HEK293 (cell line): Measurements from ENCODE around the gene MYOZ1.

Experiments used
- CTCF ChIA-PET: fragments of 350-600 bp; formaldehyde crosslinking; extraction: SDS; loops from one replicate; lab custom pipeline; 2021; ENCODE audit warnings: antibody characterized with exemption; lab: Yijun Ruan, JAX
- POLR2A ChIA-PET: fragments of 300-600 bp; formaldehyde crosslinking; extraction: SDS; loops from one replicate; lab custom pipeline; 2020; ENCODE audit warnings: antibody characterized with exemption, inconsistent platforms; lab: Yijun Ruan, JAX
- H3K27ac ChIP-seq: fragments of 200-500 bp; sonication (Bioruptor generic); 2 replicates; pipeline ENCODE4 v1.5.1; 2014; ENCODE audit warnings: low read depth, low read length, control low read depth, inconsistent platforms; ENCODE audit errors: extremely low read depth
- H3K36me3 ChIP-seq, 2 experiments: fragments of 200-500 bp in 1 of 2; sonication (Bioruptor generic) in 1 of 2; 1 replicate in 1 of 2; 2 replicates in 1 of 2; pipeline ENCODE4 v1.5.1; 2014 to 2017; ENCODE audit warnings: inconsistent platforms in 2 of 2, low read length in 2 of 2; ENCODE audit not compliant: control insufficient read depth in 2 of 2, insufficient read depth in 1 of 2
- H3K4me1 ChIP-seq: fragments of 200-500 bp; sonication (Bioruptor generic); 2 replicates; pipeline ENCODE4 v1.5.1; 2014; ENCODE audit warnings: mild to moderate bottlenecking, low read length, inconsistent platforms; ENCODE audit not compliant: control insufficient read depth, insufficient read depth
- H3K4me3 ChIP-seq: 2 replicates; pipeline ENCODE4 v1.5.1; 2011; ENCODE audit warnings: low read depth, mild to moderate bottlenecking, control low read depth, low read length, moderate library complexity
- H3K9me3 ChIP-seq: fragments of 200-500 bp; sonication (Bioruptor generic); 2 replicates; pipeline ENCODE4 v1.5.1; 2014; ENCODE audit warnings: low read depth, low read length, inconsistent platforms; ENCODE audit not compliant: control insufficient read depth, insufficient read depth
- FEZF1 ChIP-seq: fragments of 450-650 bp; formaldehyde crosslinking; IDR thresholded peaks from 2 replicates; pipeline ENCODE4 v1.5.1; 2016; ENCODE audit warnings: missing biosample characterization, missing genetic modification characterization
- KLF7 ChIP-seq: fragments of 450-650 bp; formaldehyde crosslinking; IDR thresholded peaks from 2 replicates; pipeline ENCODE4 v1.5.1; 2016; ENCODE audit warnings: missing biosample characterization, missing genetic modification characterization, borderline replicate concordance
- KLF9 ChIP-seq: fragments of 450-650 bp; formaldehyde crosslinking; IDR thresholded peaks from 2 replicates; pipeline ENCODE4 v1.5.1; 2016; ENCODE audit warnings: missing biosample characterization, missing genetic modification characterization, low read depth
- OVOL3 ChIP-seq: fragments of 450-650 bp; formaldehyde crosslinking; IDR thresholded peaks from 2 replicates; pipeline ENCODE4 v1.5.1; 2016; ENCODE audit warnings: missing biosample characterization, missing genetic modification characterization
- WT1 ChIP-seq: fragments of 450-650 bp; formaldehyde crosslinking; IDR thresholded peaks from 2 replicates; pipeline ENCODE4 v1.5.1; 2016; ENCODE audit warnings: missing biosample characterization, missing genetic modification characterization
- ZFP3 ChIP-seq: fragments of 450-650 bp; formaldehyde crosslinking; IDR thresholded peaks from 2 replicates; pipeline ENCODE4 v1.5.1; 2016; ENCODE audit warnings: low read depth, missing biosample characterization, missing genetic modification characterization
- ZNF302 ChIP-seq: fragments of 450-650 bp; formaldehyde crosslinking; IDR thresholded peaks from 2 replicates; pipeline ENCODE4 v1.5.1; 2016; ENCODE audit warnings: missing biosample characterization, missing genetic modification characterization, low read depth
- ZNF48 ChIP-seq: fragments of 450-650 bp; formaldehyde crosslinking; IDR thresholded peaks from 2 replicates; pipeline ENCODE4 v1.5.1; 2016; ENCODE audit warnings: missing biosample characterization, missing genetic modification characterization
- ZNF600 ChIP-seq: fragments of 450-650 bp; formaldehyde crosslinking; IDR thresholded peaks from 2 replicates; pipeline ENCODE4 v1.5.1; 2016; ENCODE audit warnings: missing biosample characterization, missing genetic modification characterization
- ZNF626 ChIP-seq: fragments of 450-650 bp; sonication (Bioruptor Pico); formaldehyde crosslinking; IDR thresholded peaks from 2 replicates; pipeline ENCODE4 v1.5.1; 2018; ENCODE audit warnings: missing biosample characterization, missing genetic modification characterization, inconsistent platforms
- ZNF654 ChIP-seq: fragments of 450-650 bp; formaldehyde crosslinking; IDR thresholded peaks from 2 replicates; pipeline ENCODE4 v1.5.1; 2016; ENCODE audit warnings: low read depth, missing biosample characterization, missing genetic modification characterization
- TF ChIP-seq, protein P1 (sequence below): fragments of 450-650 bp; formaldehyde crosslinking; IDR thresholded peaks from 2 replicates; pipeline ENCODE4 v1.5.1; 2017; ENCODE audit warnings: missing biosample characterization, missing genetic modification characterization

MYOZ1 gene

GRCh38 chr10:73584737-73585136 lies 56.5 kb downstream of the MYOZ1 start:
- TF ChIP-seq ZNF654 (tag by site-specific recombination) = no peak
- no peak for TF ChIP-seq ZNF600 (tag by site-specific recombination)
- TF ChIP-seq ZNF48 = no peak
- TF ChIP-seq KLF9 (tag by site-specific recombination) = no peak
- no peak for TF ChIP-seq ZNF626 (tag by site-specific recombination)
- TF ChIP-seq ZFP3 (tag by site-specific recombination) = no peak
- TF ChIP-seq ZNF302 (tag by site-specific recombination) = no peak
- POLR2A ChIA-PET = interaction anchor here (0.6 kb wide), 1 partner anchor 155 kb away, joined by 7 read pairs; no protein-coding TSS in a partner anchor
- CTCF ChIA-PET = no interaction called here
- Histone ChIP-seq H3K36me3 (no peaks in the 10 kb centered on the region), H3K9me3 (no peaks in the 10 kb centered on the region), H3K27ac (no peak overlapping the region), H3K4me1 (peaks cover 4% of the 10 kb centered on the region), H3K4me3 (no peak overlapping the region)

- POLR2A ChIA-PET = no interaction called here
Measured at GRCh38 chr10:73581918-73582317, 59.4 kb downstream of the MYOZ1 start.

More at GRCh38 chr10:73581918-73582317, 59.4 kb downstream of the MYOZ1 start:
- Histone ChIP-seq H3K36me3 (no peaks in the 10 kb centered on the region; a peak in 1 of 3 replicates), H3K4me1 (peaks cover 4% of the 10 kb centered on the region), H3K9me3 (no peaks in the 10 kb centered on the region), H3K4me3 (no peak overlapping the region), H3K27ac (no peak overlapping the region)
- TF ChIP-seq, protein P1, sequence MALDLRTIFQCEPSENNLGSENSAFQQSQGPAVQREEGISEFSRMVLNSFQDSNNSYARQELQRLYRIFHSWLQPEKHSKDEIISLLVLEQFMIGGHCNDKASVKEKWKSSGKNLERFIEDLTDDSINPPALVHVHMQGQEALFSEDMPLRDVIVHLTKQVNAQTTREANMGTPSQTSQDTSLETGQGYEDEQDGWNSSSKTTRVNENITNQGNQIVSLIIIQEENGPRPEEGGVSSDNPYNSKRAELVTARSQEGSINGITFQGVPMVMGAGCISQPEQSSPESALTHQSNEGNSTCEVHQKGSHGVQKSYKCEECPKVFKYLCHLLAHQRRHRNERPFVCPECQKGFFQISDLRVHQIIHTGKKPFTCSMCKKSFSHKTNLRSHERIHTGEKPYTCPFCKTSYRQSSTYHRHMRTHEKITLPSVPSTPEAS (tag by site-specific recombination) = no peak
- no peak for TF ChIP-seq KLF7
- TF ChIP-seq FEZF1 = no peak
- no peak for TF ChIP-seq OVOL3
- no peak for TF ChIP-seq WT1 (tag by site-specific recombination)
- CTCF ChIA-PET = interaction anchor here (0.6 kb wide), 1 partner anchor 29 kb away, joined by 5 read pairs; no protein-coding TSS in a partner anchor
